Measurements from ENCODE around the gene TRAF2. TPM values are rescaled to one million over a fixed set of nuclear protein-coding genes. Genes with fewer than 3 reads are reported as not detected.

The TRAF2 gene
- total and polyA plus RNA-seq, 2 of the 13 experiments (the other 11 are each of a cell fraction or from before 2014, with no cell fraction given) = 12.4 to 13.6 TPM

- TF ChIP-seq ZNF318 (CRISPR knock-in tag; IDR thresholded peaks at IDR 0.05) = no peak
- TF ChIP-seq TARDBP (CRISPR knock-in tag; IDR thresholded peaks at IDR 0.05) = no peak
- TF ChIP-seq ZNF724P (CRISPR knock-in tag; IDR thresholded peaks at IDR 0.05; ENCODE audit: borderline replicate concordance) = 0 out of 2 replicates have a peak, but pooled peaks have one; percentile 66
- TF ChIP-seq, protein P1, sequence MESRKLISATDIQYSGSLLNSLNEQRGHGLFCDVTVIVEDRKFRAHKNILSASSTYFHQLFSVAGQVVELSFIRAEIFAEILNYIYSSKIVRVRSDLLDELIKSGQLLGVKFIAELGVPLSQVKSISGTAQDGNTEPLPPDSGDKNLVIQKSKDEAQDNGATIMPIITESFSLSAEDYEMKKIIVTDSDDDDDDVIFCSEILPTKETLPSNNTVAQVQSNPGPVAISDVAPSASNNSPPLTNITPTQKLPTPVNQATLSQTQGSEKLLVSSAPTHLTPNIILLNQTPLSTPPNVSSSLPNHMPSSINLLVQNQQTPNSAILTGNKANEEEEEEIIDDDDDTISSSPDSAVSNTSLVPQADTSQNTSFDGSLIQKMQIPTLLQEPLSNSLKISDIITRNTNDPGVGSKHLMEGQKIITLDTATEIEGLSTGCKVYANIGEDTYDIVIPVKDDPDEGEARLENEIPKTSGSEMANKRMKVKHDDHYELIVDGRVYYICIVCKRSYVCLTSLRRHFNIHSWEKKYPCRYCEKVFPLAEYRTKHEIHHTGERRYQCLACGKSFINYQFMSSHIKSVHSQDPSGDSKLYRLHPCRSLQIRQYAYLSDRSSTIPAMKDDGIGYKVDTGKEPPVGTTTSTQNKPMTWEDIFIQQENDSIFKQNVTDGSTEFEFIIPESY (CRISPR knock-in tag; IDR thresholded peaks at IDR 0.05) = no peak
- TF ChIP-seq ZNF235 (CRISPR knock-in tag; IDR thresholded peaks at IDR 0.05; ENCODE audit: borderline replicate concordance) = 0 out of 2 replicates have a peak, but pooled peaks have one; percentile 44
- TF ChIP-seq, protein P2, sequence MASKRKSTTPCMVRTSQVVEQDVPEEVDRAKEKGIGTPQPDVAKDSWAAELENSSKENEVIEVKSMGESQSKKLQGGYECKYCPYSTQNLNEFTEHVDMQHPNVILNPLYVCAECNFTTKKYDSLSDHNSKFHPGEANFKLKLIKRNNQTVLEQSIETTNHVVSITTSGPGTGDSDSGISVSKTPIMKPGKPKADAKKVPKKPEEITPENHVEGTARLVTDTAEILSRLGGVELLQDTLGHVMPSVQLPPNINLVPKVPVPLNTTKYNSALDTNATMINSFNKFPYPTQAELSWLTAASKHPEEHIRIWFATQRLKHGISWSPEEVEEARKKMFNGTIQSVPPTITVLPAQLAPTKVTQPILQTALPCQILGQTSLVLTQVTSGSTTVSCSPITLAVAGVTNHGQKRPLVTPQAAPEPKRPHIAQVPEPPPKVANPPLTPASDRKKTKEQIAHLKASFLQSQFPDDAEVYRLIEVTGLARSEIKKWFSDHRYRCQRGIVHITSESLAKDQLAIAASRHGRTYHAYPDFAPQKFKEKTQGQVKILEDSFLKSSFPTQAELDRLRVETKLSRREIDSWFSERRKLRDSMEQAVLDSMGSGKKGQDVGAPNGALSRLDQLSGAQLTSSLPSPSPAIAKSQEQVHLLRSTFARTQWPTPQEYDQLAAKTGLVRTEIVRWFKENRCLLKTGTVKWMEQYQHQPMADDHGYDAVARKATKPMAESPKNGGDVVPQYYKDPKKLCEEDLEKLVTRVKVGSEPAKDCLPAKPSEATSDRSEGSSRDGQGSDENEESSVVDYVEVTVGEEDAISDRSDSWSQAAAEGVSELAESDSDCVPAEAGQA (IDR thresholded peaks at IDR 0.05; ENCODE audit: low read depth) = 0 out of 2 replicates have a peak, but pooled peaks have one; percentile 37
- TF ChIP-seq, protein P2 (CRISPR knock-in tag; IDR thresholded peaks at IDR 0.05; ENCODE audit: borderline replicate concordance) = no peak
Observed at GRCh38 chr9:136945333-136946227, 59.3 kb downstream of the TRAF2 start (continued).
